Neutrophil (primary cell): Measurements from ENCODE around the gene FAM227B.

Experiments used
- H3K27ac ChIP-seq: fragments of 200-600 bp; sonication (generic); 2 replicates; pipeline ENCODE4 v1.5.1; 2016; ENCODE audit warnings: mild to moderate bottlenecking, moderate library complexity
- H3K27me3 ChIP-seq: fragments of 200-600 bp; sonication (generic); 2 replicates; pipeline ENCODE4 v1.6.0; 2016; ENCODE audit warnings: mild to moderate bottlenecking
- H3K36me3 ChIP-seq: fragments of 200-600 bp; sonication (generic); 2 replicates; pipeline ENCODE4 v1.5.1; 2017
- H3K4me1 ChIP-seq, 2 experiments: fragments of 200-600 bp in 1 of 2; sonication (generic) in 1 of 2; 1 replicate in 1 of 2; 2 replicates in 1 of 2; pipeline versions ENCODE4 v1.5.1 to v1.6.1; 2013 to 2016; ENCODE audit warnings: low read depth in 1 of 2, low read length in 1 of 2, mild to moderate bottlenecking in 1 of 2, moderate library complexity in 1 of 2; ENCODE audit not compliant: control insufficient read depth in 1 of 2, insufficient read depth in 1 of 2
- H3K4me3 ChIP-seq, 2 experiments: fragments of 200-600 bp in 1 of 2; sonication (generic) in 1 of 2; 1 replicate in 1 of 2; 2 replicates in 1 of 2; pipeline ENCODE4 v1.5.1; 2013 to 2016; ENCODE audit warnings: low read depth in 1 of 2, low read length in 1 of 2, mild to moderate bottlenecking in 1 of 2, moderate library complexity in 1 of 2
- H3K9me3 ChIP-seq: fragments of 200-600 bp; sonication (generic); 2 replicates; pipeline ENCODE4 v1.5.1; 2016
- CTCF ChIP-seq: fragments of 200-600 bp; sonication (generic); IDR thresholded peaks from 2 replicates; pipeline ENCODE4 v1.5.1; 2016; ENCODE audit warnings: antibody characterized with exemption

The FAM227B gene

GRCh38 chr15:49506341-49506740 is 114.3 kb downstream of the FAM227B start:
- no peaks in the 10 kb centered on the region for H3K27me3 ChIP-seq

GRCh38 chr15:49501586-49501985 is 119.0 kb downstream of the FAM227B start:
- Histone ChIP-seq H3K27ac (no peak overlapping the region), H3K4me1 (no peaks in the 10 kb centered on the region), H3K27me3 (no peaks in the 10 kb centered on the region), H3K9me3 (no peaks in the 10 kb centered on the region), H3K36me3 (no peaks in the 10 kb centered on the region), H3K4me3 (no peak overlapping the region)
- TF ChIP-seq CTCF = no peak

More at GRCh38 chr15:49506341-49506740, 114.3 kb downstream of the FAM227B start:
- Histone ChIP-seq H3K4me1 (no peaks in the 10 kb centered on the region), H3K9me3 (no peaks in the 10 kb centered on the region), H3K27ac (no peak overlapping the region), H3K36me3 (no peaks in the 10 kb centered on the region), H3K4me3 (no peak overlapping the region)
- TF ChIP-seq CTCF = no peak

GRCh38 chr15:49495993-49496753 is 124.4 kb downstream of the FAM227B start:
- no peak overlapping the region for H3K27ac ChIP-seq
- H3K27me3 ChIP-seq = no peaks in the 10 kb centered on the region
- H3K4me1 ChIP-seq = peaks cover 0 to under 1% of the 10 kb centered on the region in 2 experiments
- no peak for TF ChIP-seq CTCF
- no peak overlapping the region for H3K4me3 ChIP-seq
- H3K9me3 ChIP-seq = no peaks in the 10 kb centered on the region
- no peaks in the 10 kb centered on the region for H3K36me3 ChIP-seq

- Histone ChIP-seq H3K27me3 (no peaks in the 10 kb centered on the region), H3K27ac (no peak overlapping the region)
Measured at GRCh38 chr15:49494842-49495241, 125.8 kb downstream of the FAM227B start.

GRCh38 chr15:49492830-49493229 is 127.8 kb downstream of the FAM227B start:
- H3K27me3 ChIP-seq = no peaks in the 10 kb centered on the region
- H3K36me3 ChIP-seq = no peaks in the 10 kb centered on the region
- no peak overlapping the region for H3K4me3 ChIP-seq
- H3K27ac ChIP-seq = no peak overlapping the region
- no peaks in the 10 kb centered on the region for H3K9me3 ChIP-seq
- H3K4me1 ChIP-seq = peaks cover 0 to 4% of the 10 kb centered on the region in 2 experiments
- TF ChIP-seq CTCF = no peak

More at GRCh38 chr15:49494842-49495241, 125.8 kb downstream of the FAM227B start:
- no peaks in the 10 kb centered on the region for H3K9me3 ChIP-seq
- no peak overlapping the region for H3K4me3 ChIP-seq
- TF ChIP-seq CTCF = no peak
- H3K4me1 ChIP-seq = peaks cover 0 to 4% of the 10 kb centered on the region in 2 experiments
- H3K36me3 ChIP-seq = no peaks in the 10 kb centered on the region
